Astrocyte of the cerebellum (primary cell): ENCODE results near the gene ZBED2.

Experiments
- DNase-seq: peaks from one replicate; pipeline ENCODE4 v3.0.0-alpha.2; 2011; ENCODE audit warnings: low read depth
- H3K4me3 ChIP-seq: 2 replicates; pipeline ENCODE4 v1.5.1; 2011; ENCODE audit warnings: mild to moderate bottlenecking, low read depth, low read length, moderate library complexity
- in situ Hi-C: cut with HindIII; loops from 2 replicates; pipeline ENCODE4 v1.10.0; 2017; ENCODE audit warnings: low sequenced_read_pairs
- TF ChIP-seq, protein P1 (sequence below): IDR thresholded peaks from 2 replicates; pipeline ENCODE4 v1.5.1; 2012; ENCODE audit warnings: low read length, low read depth, moderate library complexity, mild to moderate bottlenecking; ENCODE audit errors: missing control alignments

ZBED2 gene

GRCh38 chr3:111605493-111605892, 10.3 kb upstream of the ZBED2 start:
- DNase-seq: no peak
- TF ChIP-seq, protein P1, sequence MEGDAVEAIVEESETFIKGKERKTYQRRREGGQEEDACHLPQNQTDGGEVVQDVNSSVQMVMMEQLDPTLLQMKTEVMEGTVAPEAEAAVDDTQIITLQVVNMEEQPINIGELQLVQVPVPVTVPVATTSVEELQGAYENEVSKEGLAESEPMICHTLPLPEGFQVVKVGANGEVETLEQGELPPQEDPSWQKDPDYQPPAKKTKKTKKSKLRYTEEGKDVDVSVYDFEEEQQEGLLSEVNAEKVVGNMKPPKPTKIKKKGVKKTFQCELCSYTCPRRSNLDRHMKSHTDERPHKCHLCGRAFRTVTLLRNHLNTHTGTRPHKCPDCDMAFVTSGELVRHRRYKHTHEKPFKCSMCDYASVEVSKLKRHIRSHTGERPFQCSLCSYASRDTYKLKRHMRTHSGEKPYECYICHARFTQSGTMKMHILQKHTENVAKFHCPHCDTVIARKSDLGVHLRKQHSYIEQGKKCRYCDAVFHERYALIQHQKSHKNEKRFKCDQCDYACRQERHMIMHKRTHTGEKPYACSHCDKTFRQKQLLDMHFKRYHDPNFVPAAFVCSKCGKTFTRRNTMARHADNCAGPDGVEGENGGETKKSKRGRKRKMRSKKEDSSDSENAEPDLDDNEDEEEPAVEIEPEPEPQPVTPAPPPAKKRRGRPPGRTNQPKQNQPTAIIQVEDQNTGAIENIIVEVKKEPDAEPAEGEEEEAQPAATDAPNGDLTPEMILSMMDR: no peak
- H3K4me3 ChIP-seq: no peak overlapping the region
- in situ Hi-C loops: no loop called here

DNA sequence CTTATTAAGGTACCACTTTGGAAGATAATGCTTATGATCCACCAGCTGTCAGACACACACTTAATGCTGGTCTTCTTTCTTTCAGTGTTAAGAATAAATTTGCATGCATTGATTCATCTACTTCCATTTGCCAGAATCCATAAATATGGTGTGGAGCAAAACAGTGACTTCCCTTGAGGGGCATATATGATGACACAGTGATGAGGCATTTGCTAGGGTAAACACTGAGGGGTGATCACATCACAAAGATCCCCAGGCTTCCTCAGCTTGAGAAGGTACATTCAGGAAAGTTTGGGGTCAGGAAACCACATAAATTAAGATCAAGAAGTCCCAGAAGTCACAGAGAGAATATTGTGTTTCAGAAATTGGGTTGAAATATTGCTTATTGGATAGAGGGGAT, 9.9 kb upstream of the ZBED2 start:
- TF ChIP-seq, protein P1: no peak
- in situ Hi-C loops: no loop called here
- no peak for DNase-seq
- no peak overlapping the region for H3K4me3 ChIP-seq

GRCh38 chr3:111604119-111604518, 9.0 kb upstream of the ZBED2 start:
- in situ Hi-C loops: no loop called here
- H3K4me3 ChIP-seq: no peak overlapping the region
- TF ChIP-seq, protein P1: no peak
- no peak for DNase-seq

DNA sequence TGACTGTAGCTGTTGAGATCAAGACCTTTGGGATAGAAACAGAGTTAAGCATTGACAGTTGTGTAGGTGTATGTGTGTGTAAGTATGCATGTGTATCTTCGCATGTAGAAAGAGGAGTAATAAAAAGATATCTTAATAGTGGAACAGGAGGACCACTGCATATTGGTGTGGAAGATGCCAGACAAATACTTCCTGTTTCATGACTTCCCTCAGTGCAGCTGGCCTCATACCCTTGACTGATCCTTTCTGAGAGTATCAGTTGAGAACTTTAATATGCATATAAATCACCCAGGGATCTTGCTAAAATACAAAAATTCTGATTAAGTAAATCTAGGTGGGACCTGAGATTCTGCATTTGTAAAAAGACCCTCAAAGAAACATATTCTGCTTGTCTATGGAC, 8.5 kb upstream of the ZBED2 start:
- no peak overlapping the region for H3K4me3 ChIP-seq
- TF ChIP-seq, protein P1: no peak
- DNase-seq: no peak
- in situ Hi-C loops: no loop called here

GRCh38 chr3:111601810-111602209, 6.7 kb upstream of the ZBED2 start:
- TF ChIP-seq, protein P1: no peak
- in situ Hi-C loops: no loop called here
- DNase-seq: no peak

GRCh38 chr3:111598552-111598951, 3.4 kb upstream of the ZBED2 start:
- in situ Hi-C loops: no loop called here
- TF ChIP-seq, protein P1: no peak
- no peak overlapping the region for H3K4me3 ChIP-seq
- no peak for DNase-seq

More at GRCh38 chr3:111601810-111602209, 6.7 kb upstream of the ZBED2 start:
- H3K4me3 ChIP-seq: no peak overlapping the region

- TF ChIP-seq, protein P1: no peak
- in situ Hi-C loops: no loop called here
- H3K4me3 ChIP-seq: no peak overlapping the region
- no peak for DNase-seq
Measured at GRCh38 chr3:111598139-111598538, 3.0 kb upstream of the ZBED2 start.
